ENCODE data around the gene PRDX1. TPM values are rescaled to one million over a fixed set of nuclear protein-coding genes. Genes with fewer than 3 reads are reported as not detected.
"Not testable (repeated sequence)": the region's sequence is repeated elsewhere in the genome, so short reads cannot be mapped to it uniquely, and the experiment has no call there.

Gene PRDX1
- total RNA-seq, 1 donor from 2014 or later, result 150 TPM

DNA sequence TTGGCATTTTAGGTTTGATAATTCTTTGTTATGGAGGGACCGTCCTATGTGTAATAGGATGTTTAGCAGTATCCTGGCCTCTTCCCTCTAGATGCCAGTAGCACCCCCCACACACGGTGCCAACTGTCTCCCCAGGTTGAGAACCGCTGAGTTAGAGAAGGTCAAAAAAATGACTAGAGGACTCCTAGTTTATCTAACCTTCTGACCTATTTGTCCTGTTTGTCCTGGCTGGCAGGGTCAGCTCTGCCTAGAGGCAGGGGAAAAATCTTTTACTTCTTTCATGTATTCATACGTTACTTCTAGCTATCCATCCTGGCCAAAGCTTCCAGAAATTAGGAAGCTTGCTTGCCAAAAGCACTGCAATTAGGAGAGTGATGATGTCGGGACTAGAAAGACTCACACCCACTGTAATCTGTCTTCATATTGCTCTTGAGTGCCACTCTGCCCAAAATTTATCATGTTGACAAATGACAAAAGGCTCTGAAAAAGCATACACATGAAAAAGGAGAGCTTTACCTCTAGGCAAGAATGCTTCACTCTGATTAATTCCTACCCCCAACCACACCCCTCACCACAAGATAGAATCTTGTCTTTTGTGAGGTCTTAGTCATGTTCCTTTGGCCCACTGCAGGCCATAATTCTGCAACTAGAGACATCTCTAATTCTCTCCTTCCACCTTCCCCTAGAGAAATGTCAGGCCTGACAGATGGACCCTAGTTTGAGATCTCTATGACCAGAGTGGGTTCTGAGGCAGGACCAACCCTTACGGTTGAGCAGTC, 14.5 kb upstream of the PRDX1 start:
- DNase-seq, result no peak

DNA sequence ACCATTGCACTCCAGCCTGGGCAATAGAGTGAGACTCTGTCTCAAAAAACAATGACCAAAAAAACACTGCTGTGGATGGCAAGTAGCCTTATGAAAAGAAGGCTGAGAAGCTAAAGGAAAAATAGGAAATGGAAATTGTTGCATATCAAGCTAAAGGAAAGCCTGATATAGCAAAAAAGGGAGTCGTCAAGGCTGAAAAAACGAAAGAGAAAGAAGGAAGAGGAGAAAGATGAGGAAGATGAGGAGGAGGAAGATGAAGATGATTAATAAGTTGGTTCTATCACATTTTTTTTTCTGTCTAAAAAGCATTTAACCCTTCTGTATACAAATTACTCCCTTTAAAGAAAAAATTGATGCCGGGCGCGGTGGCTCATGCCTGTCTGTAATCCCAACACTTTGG, 10.2 kb upstream of the PRDX1 start:
- DNase-seq, result no peak

DNA sequence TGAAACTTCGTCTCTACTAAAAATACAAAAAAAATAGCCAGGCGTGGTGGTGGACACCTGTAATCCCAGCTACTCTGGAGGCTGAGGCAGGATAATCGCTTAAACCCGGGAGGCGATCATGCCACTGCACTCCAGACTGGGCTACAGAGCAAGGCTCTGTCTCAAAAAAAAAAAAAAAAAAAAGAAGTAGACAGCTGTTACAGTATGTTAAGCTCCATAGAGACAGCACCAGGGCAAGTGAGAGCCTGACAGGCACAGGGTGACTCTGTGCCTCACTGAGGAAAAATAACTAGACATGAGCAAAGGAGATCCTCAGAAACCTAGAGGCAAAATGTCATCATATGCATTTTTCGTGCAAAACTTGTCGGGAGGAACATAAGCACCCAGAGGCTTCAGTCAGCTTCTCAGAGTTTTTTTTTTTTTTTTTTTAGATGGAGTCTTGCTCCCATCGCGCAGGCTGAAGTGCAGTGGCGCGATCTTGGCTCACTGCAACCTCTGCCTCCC, 9.0 kb upstream of the PRDX1 start:
- DNase-seq, result peak; percentile 20

DNA sequence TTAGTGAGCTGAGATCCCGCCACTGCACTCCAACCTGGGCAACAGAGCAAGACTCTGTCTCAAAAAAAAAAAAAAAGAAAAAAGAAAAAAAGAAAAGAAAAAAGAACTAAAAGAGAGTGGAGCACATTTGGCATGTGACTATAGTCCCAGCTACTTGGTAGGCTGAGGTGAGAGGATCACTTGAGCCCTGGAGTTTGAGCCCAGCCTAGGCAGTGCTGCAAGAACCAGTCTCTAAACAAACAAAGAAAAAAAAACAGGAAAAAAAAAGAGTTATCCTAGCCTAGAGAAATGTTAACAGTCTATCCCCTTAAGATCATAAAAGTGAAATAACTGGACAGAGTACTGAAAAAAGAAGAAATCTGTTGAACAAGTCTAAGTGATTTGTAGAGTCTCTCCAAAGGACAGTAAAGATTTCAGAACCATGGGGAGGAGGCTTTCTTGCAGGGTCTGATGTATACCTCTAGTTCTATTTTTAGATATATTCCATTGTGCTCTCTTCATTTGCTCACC, 4.5 kb upstream of the PRDX1 start:
- no peak for DNase-seq

DNA sequence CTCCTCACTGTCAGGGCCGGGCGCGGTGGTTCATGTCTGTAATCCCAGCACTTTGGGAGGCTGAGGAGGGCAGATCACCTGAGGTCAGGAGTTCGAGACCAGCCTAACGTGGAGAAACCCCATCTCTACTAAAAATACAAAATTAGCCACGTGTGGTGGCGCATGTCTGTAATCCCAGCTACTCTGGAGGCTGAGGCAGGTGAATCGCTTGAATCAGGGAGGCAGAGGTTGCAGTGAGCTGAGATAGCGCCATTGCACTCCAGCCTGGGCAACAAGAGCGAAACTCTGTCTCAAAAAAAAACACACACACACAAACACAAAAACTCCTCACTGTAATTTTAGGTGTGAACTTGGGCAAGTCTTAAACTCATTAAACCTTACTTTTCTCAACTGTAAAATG, 2.3 kb upstream of the PRDX1 start:
- DNase-seq, result not testable (repeated sequence)

DNA sequence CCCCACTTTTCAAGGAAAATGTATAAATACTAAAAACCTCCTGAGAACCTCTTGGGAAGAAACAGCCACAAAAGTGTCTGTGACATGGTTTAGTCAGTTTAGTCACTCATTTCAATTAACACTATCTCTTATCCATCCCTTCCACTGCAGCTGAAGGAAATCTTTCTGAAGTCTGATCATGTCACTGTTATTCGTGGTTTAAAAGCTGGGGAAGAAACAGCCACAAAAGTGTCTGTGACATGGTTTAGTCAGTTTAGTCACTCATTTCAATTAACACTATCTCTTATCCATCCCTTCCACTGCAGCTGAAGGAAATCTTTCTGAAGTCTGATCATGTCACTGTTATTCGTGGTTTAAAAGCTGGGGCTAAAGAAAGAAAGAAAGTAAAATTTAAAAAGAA, 1.8 kb upstream of the PRDX1 start:
- DNase-seq, result not testable (repeated sequence)

DNA sequence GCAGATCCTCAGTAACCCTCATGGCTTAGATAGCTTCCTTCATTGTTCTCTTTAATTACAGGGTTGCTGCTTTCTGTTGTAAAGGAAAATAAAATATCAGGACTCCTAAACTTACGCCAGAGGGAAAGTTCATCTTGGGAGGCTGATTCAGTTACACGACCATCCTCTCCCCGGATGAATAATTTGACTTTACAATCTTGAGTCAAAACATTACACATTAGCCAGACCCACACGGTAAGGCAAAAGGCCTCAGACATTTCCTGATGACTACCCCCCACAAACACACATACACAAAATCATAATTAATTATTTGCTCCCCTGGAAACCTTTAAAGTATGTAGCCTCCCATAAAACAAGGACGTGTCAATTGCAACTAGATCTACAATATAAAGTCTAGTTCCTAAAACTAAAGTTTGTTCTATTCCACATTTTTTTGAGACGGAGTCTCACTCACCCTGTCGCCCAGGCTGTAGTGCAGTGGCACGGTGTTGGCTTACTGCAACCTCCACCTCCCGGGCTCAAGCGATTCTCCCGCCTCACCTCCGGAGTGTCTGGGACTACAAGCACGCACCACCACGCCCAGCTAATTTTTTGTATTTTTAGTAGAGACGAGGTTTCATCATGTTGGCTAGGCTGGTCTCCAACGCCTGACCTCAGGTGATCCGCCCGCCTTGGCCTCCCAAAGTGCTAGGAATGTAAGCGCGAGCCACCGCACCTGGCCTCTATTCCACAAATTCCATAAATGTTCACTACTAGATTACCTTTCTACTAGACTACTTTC, 830 bp upstream of the PRDX1 start:
- no peak for DNase-seq

DNA sequence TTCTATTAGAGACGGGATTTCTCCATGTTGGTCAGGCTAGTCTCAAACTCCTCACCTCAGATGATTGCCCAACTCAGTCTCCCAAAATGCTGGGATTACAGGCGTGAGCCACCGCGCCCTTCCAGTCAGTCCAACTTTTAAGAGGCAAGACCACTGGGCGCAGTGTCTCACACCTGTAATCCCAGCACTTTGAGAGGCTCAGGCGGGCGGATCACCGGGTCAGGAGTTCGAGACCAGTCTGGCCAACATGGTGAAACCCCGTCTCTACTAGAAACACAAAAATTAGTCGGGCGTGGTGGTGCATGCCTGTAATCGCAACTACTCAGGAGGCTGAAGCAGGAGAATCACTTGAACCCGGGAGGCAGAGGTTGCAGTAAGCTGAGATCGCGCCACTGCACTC, 1.9 kb downstream of the PRDX1 start:
- not testable (repeated sequence) for DNase-seq

DNA sequence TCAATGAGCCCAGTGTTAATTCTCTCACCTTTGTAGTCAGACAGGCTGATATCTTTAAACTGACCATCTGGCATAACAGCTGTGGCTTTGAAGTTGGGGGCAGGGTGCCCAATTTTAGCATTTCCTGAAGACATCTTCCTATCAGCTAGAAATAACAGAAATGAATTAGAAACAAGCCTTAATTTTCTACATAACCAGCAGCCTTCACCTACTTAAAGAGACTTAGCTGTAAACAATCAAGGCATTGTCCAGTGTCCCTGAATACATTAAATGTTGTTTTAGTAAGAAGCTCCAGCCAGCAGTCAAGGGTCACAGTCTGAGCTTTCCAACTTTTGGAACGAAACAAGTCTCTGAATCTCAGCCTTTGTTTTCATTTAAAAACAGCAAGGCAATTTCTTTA, 2.8 kb downstream of the PRDX1 start:
- peak; percentile 34 for DNase-seq

DNA sequence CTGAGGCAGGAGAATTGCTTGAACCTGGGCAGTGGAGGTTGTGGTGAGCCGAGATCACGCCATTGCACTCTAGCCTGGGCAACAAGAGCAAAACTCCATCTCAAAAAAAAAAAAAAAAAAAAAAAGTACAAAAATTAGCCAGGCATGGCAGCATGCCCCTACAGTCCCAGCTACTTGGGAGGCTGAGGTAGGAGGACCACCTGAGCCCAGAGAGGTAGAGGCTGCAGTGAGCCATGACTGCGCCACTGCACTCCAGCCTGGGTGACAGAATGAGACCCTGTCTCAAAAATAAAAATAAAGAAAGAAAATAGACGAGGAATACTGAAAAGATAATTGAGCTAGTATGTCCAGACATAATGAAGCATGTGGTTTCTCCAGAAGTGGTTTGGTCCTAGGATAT, 3.3 kb downstream of the PRDX1 start:
- DNase-seq, result not testable (repeated sequence)

DNA sequence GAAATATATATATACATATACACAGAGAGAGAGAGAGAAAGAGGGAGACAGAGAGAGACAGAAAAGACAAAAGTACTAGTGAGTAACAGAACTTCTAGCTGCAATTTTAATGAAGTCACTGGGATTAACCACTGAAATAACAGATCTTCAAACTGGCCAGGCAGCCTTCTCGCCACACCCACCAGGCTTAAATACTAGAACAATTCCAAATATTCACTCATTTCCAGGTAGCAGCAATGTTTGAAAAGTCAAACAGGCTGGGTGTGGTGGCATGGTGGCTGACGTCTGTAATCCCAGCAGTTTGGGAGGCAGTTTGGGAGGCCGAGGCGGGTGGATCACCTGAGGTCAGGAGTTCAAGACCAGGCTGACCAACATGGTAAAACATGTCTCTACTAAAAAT, 5.2 kb downstream of the PRDX1 start:
- no peak for DNase-seq

DNA sequence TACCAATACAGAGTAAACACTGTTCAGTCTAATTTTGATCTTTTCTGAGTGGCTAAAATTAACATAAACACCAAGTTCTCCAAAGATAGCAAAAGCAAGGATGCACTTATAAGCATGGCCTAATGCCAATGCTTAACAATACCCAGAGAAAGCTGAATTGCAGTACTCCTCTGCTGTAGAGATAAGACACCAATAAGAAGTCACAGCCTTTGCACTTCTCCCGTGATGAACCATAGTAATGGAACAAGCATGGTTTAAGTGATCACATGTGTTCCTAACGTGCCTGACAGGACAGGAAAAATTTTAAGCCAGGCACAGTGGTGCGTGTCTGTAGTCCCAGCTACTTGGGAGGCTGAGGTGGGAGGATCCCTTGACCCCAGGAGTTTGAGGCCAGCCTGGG, 5.6 kb downstream of the PRDX1 start:
- no peak for DNase-seq

DNA sequence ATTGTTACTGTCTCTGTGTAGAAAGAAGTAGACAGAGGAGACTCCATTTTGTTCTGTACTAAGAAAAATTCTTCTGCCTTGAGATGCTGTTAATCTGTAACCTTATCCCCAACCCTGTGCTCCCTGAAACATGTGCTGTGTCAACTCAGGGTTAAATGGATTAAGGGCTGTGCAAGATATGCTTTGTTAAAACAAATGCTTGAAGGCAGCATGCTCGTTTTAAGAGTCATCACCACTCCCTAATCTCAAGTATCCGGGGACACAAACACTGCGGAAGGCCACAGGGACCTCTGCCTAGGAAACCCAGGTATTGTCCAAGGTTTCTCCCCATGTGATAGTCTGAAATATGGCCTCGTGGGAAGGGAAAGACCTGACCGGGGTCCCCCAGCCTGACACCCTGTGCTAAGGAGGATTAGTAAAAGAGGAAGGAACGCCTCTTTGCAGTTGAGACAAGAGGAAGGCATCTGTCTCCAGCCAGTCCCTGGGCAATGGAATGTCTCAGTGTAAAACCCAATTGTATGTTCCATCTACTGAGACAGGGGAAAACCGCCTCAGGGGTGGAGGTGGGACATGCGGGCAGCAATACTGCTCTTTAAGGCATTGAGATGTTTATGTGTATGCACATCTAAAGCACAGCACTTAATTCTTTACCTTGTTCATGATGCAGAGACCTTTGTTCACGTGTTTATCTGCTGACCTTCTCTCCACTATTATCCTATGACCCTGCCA, 8.0 kb downstream of the PRDX1 start:
- not testable (repeated sequence) for DNase-seq

DNA sequence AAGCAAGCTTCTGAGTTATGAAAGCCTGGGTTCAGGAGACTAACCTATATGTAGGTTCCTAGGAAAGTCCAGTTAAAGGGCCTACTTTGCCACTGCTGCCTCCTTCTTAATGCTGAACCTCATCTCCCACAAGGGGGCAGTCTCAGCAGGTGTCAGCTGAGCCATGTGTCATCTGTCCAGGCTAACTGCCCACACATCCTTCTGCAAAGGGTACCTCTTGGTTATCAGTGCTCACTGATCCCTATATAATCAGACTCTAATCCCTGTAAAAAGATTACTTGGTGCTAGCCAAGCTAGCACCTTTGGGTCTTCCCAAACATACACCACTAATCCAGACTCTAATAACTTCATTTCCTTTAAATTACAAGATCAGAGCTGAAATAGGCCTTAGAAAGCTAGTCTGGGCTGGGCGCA, 9.0 kb downstream of the PRDX1 start:
- DNase-seq, result peak; percentile 76

DNA sequence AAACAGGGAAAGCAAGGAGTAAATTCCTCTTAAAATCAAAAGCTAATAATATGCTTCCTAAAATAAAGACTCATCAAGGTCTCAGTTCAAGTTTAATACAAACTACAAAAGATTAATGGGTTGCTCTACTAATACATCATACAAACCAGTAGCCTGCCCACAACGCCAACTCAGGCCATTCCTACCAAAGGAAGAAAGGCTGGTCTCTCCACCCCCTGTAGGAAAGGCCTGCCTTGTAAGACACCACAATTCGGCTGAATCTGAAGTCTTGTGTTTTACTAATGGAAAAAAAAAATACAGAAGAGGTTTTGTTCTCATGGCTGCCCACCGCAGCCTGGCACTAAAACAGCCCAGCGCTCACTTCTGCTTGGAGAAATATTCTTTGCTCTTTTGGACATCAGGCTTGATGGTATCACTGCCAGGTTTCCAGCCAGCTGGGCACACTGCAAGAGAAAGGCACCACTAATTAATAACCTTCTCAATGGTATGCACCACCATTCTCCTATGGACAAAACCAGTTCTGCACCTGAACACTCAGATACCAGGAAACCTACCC, 10.6 kb downstream of the PRDX1 start:
- DNase-seq, result no peak

DNA sequence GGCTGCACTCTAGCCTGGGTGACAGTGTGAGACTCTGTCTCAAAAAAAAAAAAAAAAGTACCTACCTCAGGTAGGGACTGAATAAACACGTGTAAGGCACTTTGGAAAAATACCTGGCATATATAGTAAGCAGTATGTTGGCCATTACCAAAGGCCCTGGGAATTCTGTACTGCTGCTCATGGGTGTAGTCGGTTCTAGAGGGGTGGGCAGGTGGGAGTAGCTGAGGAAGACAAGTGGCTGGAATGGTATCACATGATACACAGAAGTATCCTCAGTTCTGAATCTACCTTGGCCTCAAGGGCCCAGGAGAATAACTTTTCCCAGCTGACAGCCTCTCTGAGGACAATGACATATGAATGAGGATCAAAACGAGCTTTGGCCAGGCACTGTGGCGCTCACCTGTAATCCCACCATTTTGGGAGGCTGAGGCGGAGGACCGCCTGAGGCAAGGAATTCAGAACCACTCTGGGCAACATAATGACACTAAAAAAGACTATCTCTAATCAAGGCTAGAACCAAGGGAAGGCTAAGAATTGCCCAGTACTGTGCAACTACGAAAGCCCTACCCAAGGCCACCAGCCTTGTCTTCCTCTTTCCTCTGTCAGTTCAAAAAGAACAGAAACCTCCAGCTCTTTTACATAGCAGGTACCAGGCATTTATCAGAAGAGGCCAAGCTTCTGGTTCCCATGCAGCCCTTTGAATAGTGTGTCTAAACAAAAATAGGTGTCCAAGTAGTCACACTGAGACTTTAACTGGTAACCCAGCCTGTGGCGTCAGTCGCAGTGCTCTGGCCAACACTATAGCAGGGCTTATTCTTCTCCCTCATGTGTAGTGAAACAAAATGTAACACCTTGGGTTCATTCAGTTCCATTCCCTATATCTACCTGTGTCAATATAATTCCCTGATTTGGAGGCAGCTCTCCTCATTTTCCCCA, 11.4 kb downstream of the PRDX1 start:
- no peak for DNase-seq

DNA sequence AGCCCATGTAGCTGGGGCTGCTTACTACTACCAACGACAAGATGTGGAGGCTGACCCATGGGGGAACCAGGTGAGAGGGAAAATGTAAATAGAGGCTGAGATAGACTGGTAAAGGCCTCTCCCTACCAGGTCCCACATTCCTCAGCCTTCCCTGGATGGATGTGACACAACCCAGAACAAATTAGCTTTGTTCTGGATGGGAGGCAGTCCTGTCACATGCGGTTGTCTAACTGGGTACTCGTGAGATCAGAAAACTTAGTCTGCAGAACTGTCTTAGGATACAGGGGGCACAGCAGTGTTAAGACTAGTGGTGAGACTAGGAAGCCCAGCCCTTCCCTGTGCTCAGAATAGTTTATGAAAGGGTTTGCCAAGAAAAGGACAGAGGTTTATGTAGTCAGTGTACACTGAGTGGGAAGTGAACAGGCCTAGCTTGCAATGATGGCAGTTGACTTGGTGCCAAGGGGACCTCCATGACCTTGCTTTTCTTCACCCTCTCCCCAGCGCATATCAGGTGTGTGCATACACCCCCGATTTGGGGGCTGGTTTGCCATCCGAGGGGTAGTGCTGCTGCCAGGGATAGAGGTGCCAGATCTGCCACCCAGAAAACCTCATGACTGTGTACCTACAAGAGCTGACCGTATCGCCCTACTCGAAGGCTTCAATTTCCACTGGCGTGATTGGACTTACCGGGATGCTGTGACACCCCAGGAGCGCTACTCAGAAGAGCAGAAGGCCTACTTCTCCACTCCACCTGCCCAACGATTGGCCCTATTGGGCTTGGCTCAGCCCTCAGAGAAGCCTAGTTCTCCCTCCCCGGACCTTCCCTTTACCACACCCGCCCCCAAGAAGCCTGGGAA, 13.2 kb downstream of the PRDX1 start:
- DNase-seq, result no peak

DNA sequence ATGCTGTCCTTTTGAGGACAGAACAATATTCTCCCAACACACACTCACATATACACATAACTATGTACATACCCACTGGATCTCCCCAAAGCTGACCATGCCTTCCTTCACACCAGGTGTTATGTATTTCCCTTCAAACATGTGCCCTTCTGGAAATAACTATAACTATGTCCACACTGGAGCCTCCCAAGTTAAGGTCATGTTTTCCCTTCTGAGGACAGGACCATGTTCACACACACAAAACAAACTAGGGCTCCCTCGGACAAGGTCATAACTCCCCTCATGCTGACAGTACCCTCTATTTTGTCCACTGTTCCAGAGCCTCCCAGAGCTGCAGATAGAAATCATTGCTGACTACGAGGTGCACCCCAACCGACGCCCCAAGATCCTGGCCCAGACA, 13.8 kb downstream of the PRDX1 start:
- no peak for DNase-seq

DNA sequence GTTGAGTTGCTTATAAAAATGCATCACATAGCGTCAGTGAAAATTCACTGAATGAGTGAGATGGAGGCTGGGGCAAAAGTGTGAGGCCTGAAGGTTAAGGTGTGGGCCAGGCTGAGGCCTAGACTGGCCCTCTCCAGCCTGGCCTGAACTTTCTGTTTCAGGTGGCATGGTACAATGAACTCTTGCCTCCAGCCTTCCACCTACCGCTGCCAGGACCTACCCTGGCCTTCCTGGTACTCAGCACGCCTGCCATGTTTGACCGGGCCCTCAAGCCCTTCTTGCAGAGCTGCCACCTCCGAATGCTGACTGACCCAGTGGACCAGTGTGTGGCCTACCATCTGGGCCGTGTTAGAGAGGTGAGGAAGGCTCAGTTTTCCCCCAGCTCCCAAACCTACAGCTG, 14.5 kb downstream of the PRDX1 start:
- DNase-seq, result no peak

Measured in tongue (tissue), 2 donors.